Forelimb muscle (tissue), 1 donor: ENCODE data around the gene CCR5AS.
"Not testable (repeated sequence)": the region's sequence is repeated elsewhere in the genome, so short reads cannot be mapped to it uniquely, and the experiment has no call there.

Experiments used
- DNase-seq: peaks from one replicate; pipeline ENCODE4 v3.0.0-alpha.2; 2013; ENCODE audit warnings: low read depth

CCR5AS gene

DNA sequence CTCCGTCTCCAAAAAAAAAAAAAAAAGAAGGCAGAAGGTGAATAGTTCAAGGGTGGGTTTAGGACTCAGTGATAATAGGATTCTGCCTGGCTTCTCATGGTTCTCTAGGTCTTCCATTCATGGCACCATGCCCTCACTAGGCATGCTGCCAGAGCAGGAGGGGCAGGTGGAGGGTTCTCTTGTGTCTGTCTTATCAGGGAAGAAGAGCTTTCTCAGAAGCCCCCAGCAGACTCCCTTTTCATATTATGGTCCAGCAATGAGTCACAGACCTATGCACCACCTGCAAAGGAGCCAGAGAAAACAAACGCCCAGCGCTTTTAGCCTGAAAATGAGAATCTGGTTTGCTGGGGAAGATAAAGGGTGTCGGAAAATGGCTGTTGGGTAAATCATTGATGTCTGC, 50.0 kb downstream of the CCR5AS start:
- no peak for DNase-seq

DNA sequence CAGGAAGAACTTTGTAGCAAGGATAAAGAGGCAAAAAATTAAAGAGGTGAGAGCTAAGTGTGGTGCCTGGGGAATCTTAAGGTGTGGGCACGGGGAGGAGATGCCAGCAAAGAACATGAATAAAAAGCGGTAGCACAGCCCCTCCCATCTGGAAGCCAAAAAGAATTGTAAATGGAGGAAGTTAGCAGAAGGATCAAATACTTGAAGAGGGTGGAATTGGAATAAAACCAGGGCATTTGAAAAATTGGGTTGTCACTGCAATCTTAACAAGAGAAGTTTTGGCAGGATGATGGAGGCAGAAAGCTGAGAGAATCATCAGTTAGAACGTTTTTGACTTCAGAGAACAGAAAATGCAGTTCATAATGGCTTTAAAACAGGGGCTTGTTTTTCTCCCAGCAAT, 50.6 kb downstream of the CCR5AS start:
- DNase-seq = no peak

DNA sequence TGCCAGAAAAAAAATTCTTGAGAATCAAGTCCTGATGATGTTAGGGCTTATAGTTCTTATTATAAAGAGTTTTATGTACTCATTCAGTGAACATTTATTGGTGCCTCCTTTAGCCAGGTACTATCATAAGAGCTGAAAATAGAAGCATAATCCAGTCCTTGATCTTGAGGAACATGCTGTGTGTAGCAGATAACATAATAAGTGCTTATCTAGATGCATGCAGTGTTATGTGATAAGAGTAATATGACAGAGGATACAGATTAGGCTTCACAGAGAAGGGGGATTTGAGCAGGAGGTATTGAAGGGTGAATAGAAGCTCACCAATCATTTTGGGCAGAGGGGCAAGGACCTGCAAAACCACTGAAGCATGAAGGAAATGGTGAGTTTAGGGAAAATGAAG, 51.9 kb downstream of the CCR5AS start:
- no peak for DNase-seq

DNA sequence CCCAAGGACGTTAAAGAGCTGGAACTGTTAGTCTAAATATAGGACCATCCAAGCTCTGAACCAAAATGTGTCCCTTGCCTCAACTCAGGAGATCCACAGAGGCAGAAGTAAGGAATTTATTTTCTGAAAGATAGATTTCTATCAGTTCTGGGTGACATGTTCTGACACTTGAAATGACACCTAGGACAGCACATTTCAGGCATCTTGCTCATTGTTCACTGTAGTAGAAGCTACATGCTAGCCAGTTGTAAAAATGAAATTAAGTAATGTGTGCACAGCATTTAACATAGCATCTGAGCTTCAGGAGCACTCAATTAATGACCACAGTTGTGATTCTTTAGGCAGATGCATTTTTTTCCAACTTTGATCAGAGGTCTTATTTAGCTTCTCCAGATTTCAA, 52.4 kb downstream of the CCR5AS start:
- DNase-seq = no peak

DNA sequence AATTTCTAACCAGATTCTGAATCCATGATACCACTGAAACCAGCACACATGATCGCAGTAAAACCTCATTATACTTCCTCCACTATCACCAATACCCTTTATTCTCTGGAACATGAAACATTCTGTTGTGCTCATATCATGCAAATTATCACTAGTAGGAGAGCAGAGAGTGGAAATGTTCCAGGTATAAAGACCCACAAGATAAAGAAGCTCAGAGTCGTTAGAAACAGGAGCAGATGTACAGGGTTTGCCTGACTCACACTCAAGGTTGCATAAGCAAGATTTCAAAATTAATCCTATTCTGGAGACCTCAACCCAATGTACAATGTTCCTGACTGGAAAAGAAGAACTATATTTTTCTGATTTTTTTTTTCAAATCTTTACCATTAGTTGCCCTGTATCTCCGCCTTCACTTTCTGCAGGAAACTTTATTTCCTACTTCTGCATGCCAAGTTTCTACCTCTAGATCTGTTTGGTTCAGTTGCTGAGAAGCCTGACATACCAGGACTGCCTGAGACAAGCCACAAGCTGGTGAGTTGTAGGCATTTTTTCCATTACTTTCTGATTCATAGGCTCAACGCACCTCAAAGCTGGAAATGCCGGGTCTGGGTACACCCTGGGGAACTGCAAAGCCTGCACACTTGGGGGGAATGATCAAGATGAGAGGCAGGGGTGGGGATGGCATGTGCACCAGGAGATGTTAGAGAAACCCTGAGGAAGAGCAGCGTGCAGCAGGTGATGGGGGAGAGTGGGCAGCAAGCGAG, 53.0 kb downstream of the CCR5AS start, which contains the start of gene CCR2:
Gene CCR2 (plus strand): TSS at position 465 of the 764 bp plus-strand sequence. CDS start 3,417 bp downstream, outside the sequence.
- no peak for DNase-seq

DNA sequence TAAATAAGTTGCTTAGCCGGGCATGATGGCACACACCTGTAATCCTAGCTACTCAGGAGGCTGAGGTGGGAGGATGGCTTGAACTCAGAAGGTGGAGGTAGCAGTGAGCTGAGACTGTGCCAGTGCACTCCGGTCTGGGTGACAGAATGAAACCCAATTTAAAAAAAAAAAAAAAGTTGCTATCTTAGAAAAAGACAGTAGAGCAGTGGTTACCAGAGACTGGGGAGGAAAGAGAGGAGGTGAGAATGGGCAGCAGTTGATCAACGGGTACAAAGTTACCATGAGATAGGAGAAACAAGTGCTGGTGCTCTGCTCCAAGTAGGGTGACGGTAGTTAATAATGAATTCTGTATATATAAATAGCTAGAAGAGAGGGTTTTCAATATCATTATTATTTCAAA, 53.8 kb downstream of the CCR5AS start:
- DNase-seq = no peak

DNA sequence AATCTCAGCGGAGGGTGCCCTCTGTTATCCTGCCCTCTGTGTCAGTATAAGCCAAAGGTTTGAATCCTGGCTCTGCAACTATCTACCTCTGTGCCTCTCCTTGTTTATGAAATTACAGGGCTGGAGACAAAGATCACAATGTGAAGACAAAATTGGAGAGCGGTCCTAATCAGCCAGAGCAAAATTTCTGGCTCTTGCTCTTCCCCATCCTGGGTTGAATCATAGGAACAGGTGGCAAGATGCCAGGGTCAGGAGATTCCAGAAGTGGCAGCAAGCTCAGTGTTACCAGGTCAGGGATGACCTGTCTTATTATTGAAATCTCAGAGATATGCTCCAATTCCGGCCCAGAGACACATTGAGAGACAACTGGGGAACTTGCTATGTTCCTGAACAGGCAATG, 55.2 kb downstream of the CCR5AS start:
- no peak for DNase-seq

DNA sequence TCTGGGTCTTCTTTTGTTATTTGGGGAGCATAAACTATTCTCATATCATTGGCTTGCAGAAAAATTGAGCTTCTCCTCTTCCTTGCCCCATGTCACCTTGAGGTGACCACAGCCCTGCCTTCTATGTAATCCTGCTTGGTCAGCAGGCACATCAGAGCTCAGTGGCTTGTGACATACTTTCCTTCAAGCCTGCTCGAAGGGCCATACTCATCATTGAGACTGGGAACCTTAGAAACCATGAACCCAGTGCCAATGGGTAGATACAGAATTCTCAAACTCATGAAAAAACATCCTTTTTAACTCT, 56.7 kb downstream of the CCR5AS start:
- no peak for DNase-seq

DNA sequence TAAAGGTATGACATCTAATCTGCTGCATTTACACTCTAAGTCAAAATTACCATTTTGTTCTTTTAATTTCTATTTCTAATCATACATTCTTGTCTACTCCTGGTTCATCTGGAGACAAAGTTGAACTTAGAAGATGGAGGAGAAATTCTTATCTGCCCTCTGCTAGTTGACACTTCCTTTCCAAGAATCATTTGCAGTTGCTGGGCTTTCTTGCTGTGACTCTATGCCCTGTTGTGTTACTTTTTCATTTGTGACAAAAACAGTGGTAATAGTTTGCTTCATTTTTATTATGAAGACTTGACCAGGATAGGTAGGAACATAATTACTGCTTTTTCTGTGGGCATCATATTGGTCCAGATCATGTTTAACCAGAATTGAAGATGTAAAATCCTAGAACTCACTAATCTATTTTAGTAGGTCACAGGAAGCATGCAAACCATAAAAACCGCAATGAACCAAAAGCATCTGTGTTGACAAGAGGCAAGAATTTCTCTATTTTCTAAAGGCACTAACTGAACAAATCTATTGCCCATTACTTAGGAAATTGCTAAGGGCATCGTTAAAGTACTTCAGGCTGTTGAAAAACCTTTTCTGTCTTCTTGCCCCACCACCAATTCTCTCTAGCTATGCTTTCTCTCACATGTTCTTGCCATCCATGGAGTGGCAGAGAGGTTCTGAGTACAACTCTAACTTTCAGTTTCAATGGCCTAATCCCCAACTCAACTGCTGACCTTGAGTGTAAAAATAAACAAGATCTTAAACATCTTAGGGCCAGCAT, 57.2 kb downstream of the CCR5AS start:
- DNase-seq = no peak

DNA sequence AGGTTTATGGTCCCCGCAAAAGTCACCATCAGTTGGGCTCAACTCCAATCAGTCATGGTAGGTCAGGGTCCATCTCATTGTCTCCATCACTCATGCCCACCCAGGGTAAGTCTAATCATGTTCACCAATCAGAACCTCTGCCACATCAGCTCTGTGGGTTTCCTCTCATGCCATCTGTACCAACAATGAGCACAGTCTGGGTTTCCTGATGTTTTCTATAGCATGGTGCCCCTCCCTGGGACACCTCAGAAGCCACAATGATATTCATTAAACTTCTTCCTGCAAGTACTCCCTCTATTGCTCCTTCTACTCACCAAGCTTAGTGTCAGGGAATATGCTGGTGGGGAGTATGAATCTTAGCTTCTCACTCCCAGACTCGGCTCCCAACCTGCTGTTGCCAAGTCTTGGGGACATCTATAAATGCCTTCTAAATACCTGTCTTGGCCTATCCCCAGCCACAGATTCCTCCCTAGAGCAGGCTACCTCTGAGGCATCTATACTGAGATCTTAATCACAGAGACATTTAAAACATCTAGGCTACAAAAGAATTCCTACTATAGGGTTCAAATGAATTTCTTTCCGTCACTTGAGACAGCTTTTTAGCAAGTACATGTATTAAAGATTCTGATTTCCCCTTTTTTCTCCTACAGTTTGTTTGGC, 57.9 kb downstream of the CCR5AS start:
- DNase-seq = no peak

DNA sequence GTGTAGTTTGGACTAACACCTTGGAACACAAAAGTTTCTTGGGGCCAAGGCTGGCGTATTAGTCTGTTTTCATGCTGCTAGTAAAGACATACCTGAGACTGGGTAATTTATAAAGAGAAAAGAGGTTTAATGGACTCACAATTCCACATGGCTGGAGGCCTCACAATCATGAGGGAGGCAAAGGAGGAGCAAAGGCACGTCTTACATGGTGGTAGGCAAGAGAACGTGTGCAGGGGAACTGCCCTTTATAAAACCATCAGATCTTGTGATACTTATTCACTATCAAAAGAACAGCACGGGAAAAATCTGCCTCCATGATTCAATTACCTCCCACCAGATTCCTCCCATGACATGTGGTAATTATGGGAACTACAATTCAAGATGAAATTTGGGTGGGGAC, 62.4 kb downstream of the CCR5AS start:
- DNase-seq = no peak

DNA sequence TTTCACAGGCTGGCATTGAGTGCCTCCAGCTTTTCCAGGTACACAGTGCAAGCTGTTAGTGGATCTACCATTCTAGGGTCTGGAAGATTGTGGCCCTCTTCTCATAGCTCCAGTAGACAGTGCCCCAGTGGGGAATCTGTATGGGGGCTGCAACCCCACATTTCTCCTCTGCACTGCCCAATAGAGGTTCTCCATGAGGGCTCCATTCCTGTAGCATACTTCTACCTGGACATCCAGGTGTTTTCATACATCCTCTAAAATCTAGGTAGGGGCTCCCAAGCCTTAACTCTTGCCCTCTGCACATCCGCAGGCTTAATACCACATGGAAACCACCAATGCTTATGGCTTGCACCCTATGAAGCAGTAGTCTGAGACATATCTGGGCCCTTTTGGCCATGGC, 68.0 kb downstream of the CCR5AS start:
- no peak for DNase-seq

DNA sequence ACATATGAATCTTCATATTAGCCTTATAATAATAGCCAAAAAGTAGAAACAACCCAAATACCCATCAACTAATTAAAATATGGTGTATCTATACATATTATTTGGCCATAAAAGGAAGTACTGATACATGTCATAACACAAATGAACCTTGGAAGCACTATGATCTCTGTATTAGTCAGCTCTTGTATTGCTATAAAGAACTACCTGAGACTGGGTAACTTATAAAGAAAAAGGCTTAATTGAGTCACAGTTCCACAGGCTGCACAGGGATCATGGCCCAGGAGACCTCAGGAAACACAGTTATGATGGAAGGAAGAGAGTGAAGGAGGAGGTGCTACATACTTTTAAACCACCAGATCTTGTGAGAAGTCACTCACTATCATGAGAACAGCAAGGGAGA, 69.0 kb downstream of the CCR5AS start:
- DNase-seq = no peak

DNA sequence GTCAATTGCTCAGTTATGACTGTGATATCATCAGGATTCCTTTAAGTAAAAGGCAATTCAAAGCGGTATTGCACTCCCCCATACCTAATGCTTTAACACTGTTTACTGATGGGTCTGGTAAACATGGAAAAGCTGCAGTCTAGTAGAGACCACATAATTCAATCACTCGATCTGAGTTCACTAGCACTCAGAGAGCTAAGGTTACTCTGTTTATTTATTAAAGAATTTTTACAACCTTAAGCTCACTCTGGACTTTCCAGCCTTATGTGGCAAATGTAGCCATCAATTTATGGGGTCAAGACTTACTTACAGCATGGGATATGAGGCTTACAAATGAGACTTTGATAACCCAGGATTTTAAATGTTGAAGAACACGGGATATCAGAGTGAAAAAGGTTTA, 71.3 kb downstream of the CCR5AS start:
- DNase-seq = no peak

DNA sequence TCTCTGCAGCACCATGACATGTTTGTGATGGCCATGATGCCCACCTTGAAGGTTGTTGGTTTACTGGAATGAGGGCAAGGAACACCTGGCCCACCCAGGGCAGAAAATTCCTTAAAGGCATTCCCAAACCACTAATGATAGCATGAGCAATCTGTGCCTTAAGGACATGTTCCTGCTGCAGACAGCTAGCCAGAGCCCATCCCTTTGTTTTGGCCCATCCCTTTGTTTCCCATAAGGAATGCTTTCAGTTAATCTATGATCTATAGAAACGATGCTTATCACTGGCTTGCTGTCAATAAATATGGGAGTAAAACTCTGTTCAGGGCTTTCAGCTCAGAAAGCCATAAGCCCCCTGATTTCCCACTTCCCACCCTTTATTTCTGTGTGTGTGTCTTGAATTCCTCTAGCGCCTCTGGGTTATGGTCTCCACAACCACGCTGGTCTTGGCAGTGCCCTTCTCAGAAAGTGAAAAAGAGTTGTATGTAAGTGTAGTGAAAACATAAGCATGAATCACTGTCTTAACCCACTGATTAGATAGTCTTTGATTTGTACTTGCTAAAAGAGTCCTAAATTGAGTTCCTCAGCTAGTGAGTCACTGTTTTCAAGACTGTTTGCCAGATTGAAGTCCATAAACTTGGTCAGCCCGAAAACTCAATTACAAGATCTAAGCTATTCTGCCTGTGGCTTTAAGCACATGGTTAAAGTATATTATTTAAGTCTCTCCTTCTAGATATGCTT, 72.0 kb downstream of the CCR5AS start:
- DNase-seq = no peak

DNA sequence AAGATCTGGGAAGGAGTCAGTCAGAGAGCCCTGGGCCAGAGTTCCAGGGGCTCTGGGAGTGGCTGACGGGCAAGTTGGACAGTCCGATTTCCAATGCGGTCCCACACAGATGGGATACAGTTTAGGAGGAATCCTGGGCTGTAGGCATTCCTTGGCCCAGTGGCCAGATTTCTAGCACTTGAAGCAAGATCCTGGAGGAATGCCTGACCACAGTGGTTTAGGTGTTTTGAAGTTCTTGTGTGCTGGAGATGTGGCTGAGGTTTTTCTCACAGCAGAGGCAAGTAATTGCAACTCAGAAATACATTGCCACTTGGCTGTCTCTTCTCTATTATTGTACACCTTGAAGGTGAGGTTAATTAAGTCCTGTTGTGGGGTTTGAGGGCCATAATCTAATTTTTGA, 76.2 kb downstream of the CCR5AS start:
- DNase-seq = not testable (repeated sequence)

DNA sequence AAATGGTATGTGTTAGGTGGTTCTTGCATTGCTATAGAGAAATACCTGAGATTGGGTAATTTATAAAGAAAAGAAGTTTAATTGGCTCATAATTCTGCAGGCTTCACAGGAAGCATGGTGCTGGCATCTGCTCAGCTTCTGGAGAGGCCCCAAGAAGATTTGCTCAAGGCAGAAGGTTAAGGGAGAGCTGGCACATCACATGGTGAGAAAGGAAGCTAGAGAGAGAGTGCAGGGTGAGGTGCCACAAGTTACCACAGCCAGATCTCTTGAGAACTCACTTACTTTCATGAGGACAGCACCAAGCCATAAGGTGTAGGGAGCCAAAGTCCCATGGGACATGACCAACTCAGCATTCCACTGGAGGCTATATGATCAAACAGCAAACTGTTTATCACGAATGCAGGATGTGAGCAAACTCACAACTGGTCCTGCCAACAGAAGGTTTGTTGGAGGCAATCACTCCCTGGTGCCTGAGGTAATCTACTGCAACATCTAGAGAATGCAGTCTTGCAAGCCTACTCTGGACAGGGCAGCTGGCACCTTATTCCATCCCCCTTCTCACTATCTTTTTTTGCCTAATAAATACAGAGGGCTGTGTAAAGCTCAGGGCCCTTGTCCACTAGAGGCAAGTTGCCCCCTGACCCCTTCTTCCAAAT, 81.1 kb downstream of the CCR5AS start:
- no peak for DNase-seq

DNA sequence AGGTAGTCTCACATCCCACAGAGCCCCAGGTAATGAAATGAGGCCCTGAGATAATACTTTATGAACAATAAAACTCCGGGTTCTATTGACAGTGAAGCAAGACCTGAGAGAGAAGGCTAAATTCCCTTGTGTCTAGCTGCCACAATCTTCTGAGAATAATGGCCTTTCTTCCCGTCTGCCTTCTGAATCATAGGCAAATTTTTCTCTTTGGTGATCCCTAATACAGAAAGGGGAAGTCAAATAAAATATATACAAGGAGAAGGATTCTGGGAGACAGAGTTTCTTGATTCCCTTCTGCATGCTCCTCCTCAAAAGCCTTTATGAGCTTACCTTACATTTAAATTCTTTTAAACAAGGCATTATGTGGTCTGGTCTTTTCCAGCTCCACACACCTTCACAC, 82.8 kb downstream of the CCR5AS start:
- no peak for DNase-seq

DNA sequence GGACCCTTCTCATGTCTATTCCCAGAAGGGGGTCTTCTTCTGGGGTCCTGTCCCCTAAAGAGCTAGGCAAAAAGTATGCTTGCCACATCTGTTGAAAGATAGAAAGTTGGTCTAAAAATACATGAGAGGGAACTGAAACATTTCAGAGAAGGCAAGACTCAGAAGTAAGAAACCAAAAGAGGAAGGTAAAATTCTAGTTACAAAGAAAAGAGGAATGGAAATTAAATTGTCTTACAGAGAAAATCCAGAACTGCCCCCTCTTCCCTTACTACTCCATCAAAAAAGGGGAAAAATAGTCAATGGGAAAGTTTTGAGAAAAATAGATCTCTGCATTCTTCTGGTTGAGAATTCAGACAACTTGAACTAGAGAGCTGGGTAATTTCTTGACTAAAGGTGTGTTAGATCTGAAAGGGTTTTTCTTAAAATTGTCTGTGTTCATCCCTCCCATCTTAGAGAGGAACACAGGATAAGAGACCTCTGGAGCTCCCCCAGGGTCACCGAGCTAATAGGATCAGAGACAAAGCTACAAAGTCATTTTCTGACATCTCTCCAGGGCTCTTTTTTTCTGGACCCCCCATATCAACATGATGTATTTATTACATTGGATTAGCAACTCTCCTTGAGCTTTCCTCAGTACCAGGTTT, 85.3 kb downstream of the CCR5AS start:
- no peak for DNase-seq

DNA sequence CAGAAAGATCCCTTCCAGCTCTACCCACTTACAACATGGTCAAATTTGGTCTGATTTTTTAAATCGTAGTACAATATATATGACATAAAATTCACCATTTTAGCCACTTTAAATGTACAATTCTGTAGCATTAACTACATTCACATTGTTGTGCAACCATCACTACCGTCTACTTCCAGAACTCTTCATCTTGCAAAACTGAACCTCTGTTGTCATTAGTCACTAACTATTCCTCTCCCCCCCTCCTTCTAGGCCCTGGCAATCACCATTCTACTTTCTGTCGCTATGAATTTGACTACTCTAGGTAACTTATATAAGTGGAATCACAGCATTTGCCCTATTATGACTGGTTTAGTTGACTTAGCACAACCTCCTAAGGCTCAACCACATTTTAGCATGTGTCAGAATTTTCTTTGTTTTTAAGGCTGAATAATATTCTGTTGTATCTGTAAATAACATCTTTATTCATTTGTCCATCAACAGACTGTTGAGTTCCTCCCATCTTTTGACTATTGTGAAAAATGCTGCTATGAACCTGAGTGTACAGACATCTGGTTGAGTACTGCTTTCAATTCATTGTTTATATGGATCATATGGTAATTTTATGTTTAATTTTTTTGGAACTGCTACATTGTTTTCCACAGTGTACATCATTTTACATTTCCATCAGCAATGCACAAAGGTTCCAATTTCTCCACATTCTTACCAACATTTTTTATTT, 88.5 kb downstream of the CCR5AS start:
- DNase-seq = no peak

DNA sequence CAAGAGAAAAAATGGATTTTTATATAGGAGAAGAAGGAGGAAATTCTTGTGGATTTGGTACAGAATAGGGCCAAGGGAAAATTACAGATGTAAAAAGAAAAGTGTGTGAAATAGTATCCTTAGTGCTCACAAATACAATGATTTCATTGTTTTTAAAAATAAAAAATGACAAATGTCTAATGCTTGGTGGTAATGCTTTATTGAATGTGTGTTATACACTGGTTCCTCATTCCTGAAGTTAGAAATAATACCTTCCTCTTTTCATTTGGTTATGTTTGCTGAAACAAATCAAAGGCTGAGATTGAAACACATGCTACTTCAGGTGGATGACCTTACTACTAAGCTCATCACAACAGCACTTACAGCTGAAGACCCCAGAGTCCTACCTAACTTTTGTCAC, 90.7 kb downstream of the CCR5AS start:
- no peak for DNase-seq
